GM12878 (cell line): ENCODE results near the gene EVC. TPM values are rescaled to one million over a fixed set of nuclear protein-coding genes. Genes with fewer than 3 reads are reported as not detected.

Source experiments
- ATAC-seq: fragments of 200-7000 bp; cut with Tn5 transposase; 3 replicates; pipeline ENCODE4 v1.9.1; 2020; ENCODE audit warnings: mild to moderate bottlenecking, moderate library complexity
- BruUV-seq: library from RNA; stranded (reverse); fragments of 400-500 nt; replicated peaks from 2 replicates; lab custom pipeline; 2021; lab: Mats Ljungman, UMichigan
- CTCF ChIA-PET: fragments of 300-600 bp; sonication (Branson Sonifier 250); formaldehyde crosslinking; extraction: SDS; loops from one replicate; lab custom pipeline; 2021; ENCODE audit warnings: inconsistent platforms; lab: Yijun Ruan, JAX
- POLR2A ChIA-PET: fragments of 350-600 bp; formaldehyde crosslinking; extraction: SDS; loops from one replicate; lab custom pipeline; 2021; ENCODE audit warnings: inconsistent platforms; lab: Charles Lee
- RAD21 ChIA-PET: fragments of 300-600 bp; sonication (Branson Sonifier 250); formaldehyde crosslinking; loops from one replicate; lab custom pipeline; 2023; ENCODE audit warnings: antibody characterized with exemption; ENCODE audit not compliant: unreplicated experiment; lab: Charles Lee
- SMC1A ChIA-PET: fragments of 300-600 bp; sonication (Branson Sonifier 250); formaldehyde crosslinking; loops from one replicate; lab custom pipeline; 2023; ENCODE audit not compliant: unreplicated experiment, uncharacterized antibody; lab: Charles Lee
- DNase-seq: peaks from one replicate; pipeline ENCODE4 v3.0.0-alpha.2; 2011; ENCODE audit warnings: low read depth, low spot score
- FAIRE-seq: peaks from 3 replicates; lab custom pipeline; 2011; peaks lifted over from hg19 to GRCh38; lab: Jason Lieb, UNC
- H2AFZ ChIP-seq: 2 replicates; pipeline ENCODE4 v1.6.0; 2011; ENCODE audit warnings: low read depth, low read length, control low read depth; ENCODE audit not compliant: control insufficient read depth
- H3K27ac ChIP-seq: 2 replicates; pipeline ENCODE4 v1.5.1; 2011; ENCODE audit warnings: control low read depth; ENCODE audit not compliant: control insufficient read depth, insufficient read depth
- H3K27me3 ChIP-seq, 2 experiments: replicated peaks in 1 of 2; 2 replicates each; pipeline versions ENCODE4 v1.6.0 to v1.6.1; 2011; ENCODE audit warnings: low read length in 1 of 2; ENCODE audit not compliant: control insufficient read depth in 2 of 2, insufficient read depth in 2 of 2
- H3K36me3 ChIP-seq, 2 experiments: 2 replicates each; pipeline ENCODE4 v1.5.1; 2011; ENCODE audit warnings: low read length in 1 of 2; ENCODE audit not compliant: control insufficient read depth in 2 of 2, insufficient read depth in 2 of 2
- H3K4me1 ChIP-seq: 2 replicates; pipeline ENCODE4 v1.6.1; 2011; ENCODE audit warnings: mild to moderate bottlenecking, low read length, moderate library complexity, mixed read lengths; ENCODE audit not compliant: control insufficient read depth, insufficient read depth
- H3K4me2 ChIP-seq: 2 replicates; pipeline ENCODE4 v1.6.0; 2011; ENCODE audit warnings: control low read depth; ENCODE audit not compliant: control insufficient read depth, insufficient read depth
- H3K4me3 ChIP-seq: fragments of 200-600 bp; sonication (generic); 2 replicates; pipeline ENCODE4 v1.5.1; 2016
- H3K79me2 ChIP-seq: 2 replicates; pipeline ENCODE4 v1.6.0; 2011; ENCODE audit warnings: low read length; ENCODE audit not compliant: control insufficient read depth, insufficient read depth
- H3K9ac ChIP-seq: 2 replicates; pipeline ENCODE4 v1.8.0; 2011; ENCODE audit warnings: low read length, control low read depth, mixed read lengths; ENCODE audit not compliant: control insufficient read depth, insufficient read depth
- H3K9me3 ChIP-seq: replicated peaks from 3 replicates; pipeline ENCODE4 v1.5.1; 2011; ENCODE audit warnings: mild to moderate bottlenecking, low read length; ENCODE audit not compliant: control insufficient read depth, insufficient read depth
- H4K20me1 ChIP-seq: 2 replicates; pipeline ENCODE4 v1.6.0; 2011; ENCODE audit not compliant: control insufficient read depth, insufficient read depth
- BACH1 ChIP-seq: fragments of 450-650 bp; IDR thresholded peaks from 2 replicates; pipeline ENCODE4 v1.6.1; 2017; ENCODE audit warnings: mild to moderate bottlenecking, borderline replicate concordance
- BCL11A ChIP-seq: IDR thresholded peaks from 2 replicates; pipeline ENCODE4 v1.6.1; 2011; ENCODE audit warnings: low read depth, low read length
- CREM ChIP-seq: IDR thresholded peaks from 2 replicates; pipeline ENCODE4 v1.6.1; 2014; ENCODE audit warnings: antibody characterized with exemption, low read depth
- NR2C1 ChIP-seq: fragments of 450-650 bp; IDR thresholded peaks from 2 replicates; pipeline ENCODE4 v1.6.1; 2017; ENCODE audit warnings: antibody characterized with exemption, mild to moderate bottlenecking, moderate library complexity
- POLR2AphosphoS5 ChIP-seq: IDR thresholded peaks from 2 replicates; pipeline ENCODE4 v1.6.1; 2011; ENCODE audit warnings: mild to moderate bottlenecking, low read length, inconsistent platforms
- WGBS: methylation state at CpG from one replicate; pipeline ENCODE4 v1.1.6; 2016; ENCODE audit warnings: low lambda C conversion rate; ENCODE audit not compliant: insufficient replicate concordance, insufficient coverage; ENCODE audit errors: missing lambda C conversion rate; 5-methylcytosine and 5-hydroxymethylcytosine counted together
- in situ Hi-C: fragments of 300-500 bp; cut with MboI; formaldehyde crosslinking; loops from 9 replicates; pipeline ENCODE4 v1.14.3; 2018; ENCODE audit warnings: mixed read lengths
- intact Hi-C: fragments of 100-400 bp; cut with micrococcal nuclease; formaldehyde crosslinking; loops from one replicate; pipeline ENCODE4 v1.14.2; 2022; ENCODE audit not compliant: unreplicated experiment
- polyA plus RNA-seq, 11 experiments: library from polyadenylated mRNA; depleted of rRNA in 4 of 11; unstranded in 6 of 11; stranded (reverse) in 5 of 11; fragments of >200 nt; fragmentation: Nextera tagmentation in 4 of 11; fragmentation: Illumina TruSeq in 1 of 11; extraction: Ambion mirVana in 4 of 11; extraction: Trizol in 1 of 11; gene quantifications; 1 replicate in 1 of 11; 2 replicates in 10 of 11; pipeline versions ENCODE4 v1.2.1 to v1.2.3, GENCODE V29; 2011 to 2016; ENCODE audit warnings: inconsistent platforms in 2 of 11, missing spikeins in 2 of 11, low read depth in 1 of 11
- total RNA-seq, 4 experiments: library from RNA; depleted of rRNA in 3 of 4; stranded (reverse); fragments of >200 nt in 3 of 4; fragmentation: Illumina TruSeq in 1 of 4; extraction: Trizol in 1 of 4; gene quantifications; 2 replicates each; pipeline versions ENCODE4 v1.2.1 to v1.2.3, GENCODE V29; 2013 to 2021

Gene EVC
- total and polyA plus RNA-seq, 10 of the 15 experiments (the other 5 are each of a cell fraction or from before 2014, with no cell fraction given): 0.87 to 55.9 (median 15.6) TPM

GRCh38 chr4:5791654-5792053 is 80.7 kb downstream of the EVC start:
- Histone ChIP-seq H3K36me3 (no peaks in the 10 kb centered on the region; a peak in 1 of 4 replicates), H3K79me2 (no peaks in the 10 kb centered on the region), H3K4me2 (no peak overlapping the region), H3K9me3 (peaks cover 4% of the 10 kb centered on the region; the same call in 1 of the 3 replicates), H4K20me1 (no peaks in the 10 kb centered on the region), H3K4me3 (no peak overlapping the region), H3K9ac (no peak overlapping the region), H3K27ac (no peak overlapping the region), H2AFZ (no peak overlapping the region), H3K4me1 (no peaks in the 10 kb centered on the region), H3K27me3 (no peaks in the 10 kb centered on the region)
- no peak for TF ChIP-seq NR2C1
- 17% methylated on average over 3 of the region's 3 CpGs for WGBS
- SMC1A ChIA-PET: no interaction called here
- CTCF ChIA-PET: interaction anchor here (2.4 kb wide), 1 partner anchor 391 kb away, joined by 13 read pairs; no protein-coding TSS in a partner anchor
- DNase-seq (no peak), ATAC-seq (no peak), FAIRE-seq (no peak)
- no TSS peak for BruUV-seq
- intact Hi-C loops (no loop called here), in situ Hi-C loops (loop anchor here (10.0 kb wide), 1 partner anchor 397 kb away; no protein-coding TSS in a partner anchor)
- RAD21 ChIA-PET: no interaction called here
- POLR2A ChIA-PET: no interaction called here

- CTCF ChIA-PET: interaction anchor here (0.6 kb wide), 1 partner anchor 111 kb away, joined by 3 read pairs; no protein-coding TSS in a partner anchor
- no peak for TF ChIP-seq CREM
- TF ChIP-seq BCL11A: no peak
- TF ChIP-seq BACH1: no peak
- no peak for TF ChIP-seq POLR2AphosphoS5
- Histone ChIP-seq H3K36me3 (no peaks in the 10 kb centered on the region; a peak in 3 of 4 replicates), H4K20me1 (no peaks in the 10 kb centered on the region), H3K27me3 (no peaks in the 10 kb centered on the region), H3K9me3 (no peaks in the 10 kb centered on the region), H3K9ac (no peak overlapping the region), H3K4me1 (no peaks in the 10 kb centered on the region), H3K27ac (no peak overlapping the region), H3K4me2 (no peak overlapping the region), H2AFZ (no peak overlapping the region), H3K79me2 (no peaks in the 10 kb centered on the region), H3K4me3 (no peak overlapping the region)
- DNase-seq (no peak), ATAC-seq (no peak), FAIRE-seq (no peak)
- RAD21 ChIA-PET: no interaction called here
- intact Hi-C loops: no loop called here
- BruUV-seq: no TSS peak
- SMC1A ChIA-PET: no interaction called here
- POLR2A ChIA-PET: no interaction called here
- in situ Hi-C loops: loop anchor here (10.0 kb wide), 1 partner anchor 399 kb away; no protein-coding TSS in a partner anchor
- 52% methylated on average over 13 of the region's 13 CpGs for WGBS
These were observed 82.5 kb downstream of the EVC start for GRCh38 chr4:5793514-5793913.
